Ovary (tissue), 3 donors: Measurements from ENCODE around the gene CHID1.

ENCODE experiments used
- CTCF ChIP-seq, 3 donors: fragments of 450-650 bp in 2 of 3; fragments of 200-600 bp in 1 of 3; IDR thresholded peaks; one replicate each; pipeline versions ENCODE4 v1.5.1 to v1.8.0; 2016 to 2022; ENCODE audit warnings: antibody characterized with exemption in 3 of 3, mild to moderate bottlenecking in 1 of 3
- EP300 ChIP-seq: sonication (generic); formaldehyde crosslinking; IDR thresholded peaks from one replicate; pipeline ENCODE4 v1.6.1; 2017; ENCODE audit warnings: antibody characterized with exemption
- POLR2A ChIP-seq: fragments of 450-650 bp; IDR thresholded peaks from one replicate; pipeline ENCODE4 v1.6.1; 2017; ENCODE audit warnings: antibody characterized with exemption, mild to moderate bottlenecking, moderate library complexity
- donor health status: DM: no; HTN: no; CAD: no.

- TF ChIP-seq POLR2A (no peak), CTCF (IDR thresholded peaks at IDR 0.05) (no peak), EP300 (no peak)
These were observed 23.0 kb downstream of the CHID1 start for GRCh38 chr11:887589-887988.
